ENCODE results near the gene THBS2.

- TF ChIP-seq, protein P1, sequence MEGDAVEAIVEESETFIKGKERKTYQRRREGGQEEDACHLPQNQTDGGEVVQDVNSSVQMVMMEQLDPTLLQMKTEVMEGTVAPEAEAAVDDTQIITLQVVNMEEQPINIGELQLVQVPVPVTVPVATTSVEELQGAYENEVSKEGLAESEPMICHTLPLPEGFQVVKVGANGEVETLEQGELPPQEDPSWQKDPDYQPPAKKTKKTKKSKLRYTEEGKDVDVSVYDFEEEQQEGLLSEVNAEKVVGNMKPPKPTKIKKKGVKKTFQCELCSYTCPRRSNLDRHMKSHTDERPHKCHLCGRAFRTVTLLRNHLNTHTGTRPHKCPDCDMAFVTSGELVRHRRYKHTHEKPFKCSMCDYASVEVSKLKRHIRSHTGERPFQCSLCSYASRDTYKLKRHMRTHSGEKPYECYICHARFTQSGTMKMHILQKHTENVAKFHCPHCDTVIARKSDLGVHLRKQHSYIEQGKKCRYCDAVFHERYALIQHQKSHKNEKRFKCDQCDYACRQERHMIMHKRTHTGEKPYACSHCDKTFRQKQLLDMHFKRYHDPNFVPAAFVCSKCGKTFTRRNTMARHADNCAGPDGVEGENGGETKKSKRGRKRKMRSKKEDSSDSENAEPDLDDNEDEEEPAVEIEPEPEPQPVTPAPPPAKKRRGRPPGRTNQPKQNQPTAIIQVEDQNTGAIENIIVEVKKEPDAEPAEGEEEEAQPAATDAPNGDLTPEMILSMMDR (IDR thresholded peaks at IDR 0.05), result no peak
- no peak for TF ChIP-seq POLR2A (IDR thresholded peaks at IDR 0.05)
These were observed 7.2 kb downstream of the THBS2 start for GRCh38 chr6:169246445-169246844.
